OCI-LY7 (cell line): Measurements from ENCODE around the gene MAN1A1.

Experiments used
- EZH2phosphoT487 ChIP-seq: fragments of 200-600 bp; sonication (generic); IDR thresholded peaks from 2 replicates; pipeline ENCODE4 v1.6.1; 2018; ENCODE audit warnings: low read depth, borderline replicate concordance, mild to moderate bottlenecking, mixed run types, antibody characterized with exemption, low read length, moderate library complexity, mixed read lengths
- TF ChIP-seq, protein P1 (sequence below): fragments of 200-600 bp; sonication (generic); conservative IDR thresholded peaks from 2 replicates; pipeline ENCODE4 v1.5.1; 2014; ENCODE audit warnings: mild to moderate bottlenecking, antibody characterized with exemption, low read length, moderate library complexity, mixed read lengths

DNA sequence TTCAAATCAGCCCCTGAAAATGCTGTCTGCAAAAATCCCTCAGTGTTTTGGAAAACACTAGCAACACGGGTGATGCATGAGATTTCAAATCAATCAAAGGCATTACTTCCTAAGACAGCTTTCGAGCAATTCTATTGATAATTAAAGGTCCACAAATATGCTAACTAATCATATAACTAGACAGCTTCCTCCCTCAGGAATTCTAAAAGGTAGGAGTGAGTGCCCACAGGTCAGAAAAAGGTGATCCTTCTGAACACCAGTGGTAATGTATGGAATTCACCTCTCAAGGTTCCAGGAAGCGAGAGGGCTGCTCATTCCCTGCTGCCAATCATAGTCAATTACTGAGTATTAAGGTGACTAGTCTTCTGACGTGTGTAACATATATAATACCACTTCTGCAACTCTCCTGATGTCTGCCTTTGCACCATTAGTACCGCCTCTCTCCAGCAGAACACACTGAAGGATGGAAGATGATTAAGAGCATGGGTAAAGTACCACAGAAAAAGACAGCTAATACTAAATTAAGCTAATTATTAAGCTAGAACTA lies 16.4 kb downstream of the MAN1A1 start:
- TF ChIP-seq, protein P1, sequence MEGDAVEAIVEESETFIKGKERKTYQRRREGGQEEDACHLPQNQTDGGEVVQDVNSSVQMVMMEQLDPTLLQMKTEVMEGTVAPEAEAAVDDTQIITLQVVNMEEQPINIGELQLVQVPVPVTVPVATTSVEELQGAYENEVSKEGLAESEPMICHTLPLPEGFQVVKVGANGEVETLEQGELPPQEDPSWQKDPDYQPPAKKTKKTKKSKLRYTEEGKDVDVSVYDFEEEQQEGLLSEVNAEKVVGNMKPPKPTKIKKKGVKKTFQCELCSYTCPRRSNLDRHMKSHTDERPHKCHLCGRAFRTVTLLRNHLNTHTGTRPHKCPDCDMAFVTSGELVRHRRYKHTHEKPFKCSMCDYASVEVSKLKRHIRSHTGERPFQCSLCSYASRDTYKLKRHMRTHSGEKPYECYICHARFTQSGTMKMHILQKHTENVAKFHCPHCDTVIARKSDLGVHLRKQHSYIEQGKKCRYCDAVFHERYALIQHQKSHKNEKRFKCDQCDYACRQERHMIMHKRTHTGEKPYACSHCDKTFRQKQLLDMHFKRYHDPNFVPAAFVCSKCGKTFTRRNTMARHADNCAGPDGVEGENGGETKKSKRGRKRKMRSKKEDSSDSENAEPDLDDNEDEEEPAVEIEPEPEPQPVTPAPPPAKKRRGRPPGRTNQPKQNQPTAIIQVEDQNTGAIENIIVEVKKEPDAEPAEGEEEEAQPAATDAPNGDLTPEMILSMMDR, result no peak
- no peak for TF ChIP-seq EZH2phosphoT487
